Fibroblast of skin of left biceps (primary cell): Measurements from ENCODE around the gene NCAPG.
"Not testable (repeated sequence)": the region's sequence is repeated elsewhere in the genome, so short reads cannot be mapped to it uniquely, and the experiment has no call there.

Experiments
- DNase-seq, 2 experiments: peaks; one replicate each; pipeline ENCODE4 v3.0.0-alpha.2; 2013; ENCODE audit warnings: low read depth in 2 of 2

Gene NCAPG

DNA sequence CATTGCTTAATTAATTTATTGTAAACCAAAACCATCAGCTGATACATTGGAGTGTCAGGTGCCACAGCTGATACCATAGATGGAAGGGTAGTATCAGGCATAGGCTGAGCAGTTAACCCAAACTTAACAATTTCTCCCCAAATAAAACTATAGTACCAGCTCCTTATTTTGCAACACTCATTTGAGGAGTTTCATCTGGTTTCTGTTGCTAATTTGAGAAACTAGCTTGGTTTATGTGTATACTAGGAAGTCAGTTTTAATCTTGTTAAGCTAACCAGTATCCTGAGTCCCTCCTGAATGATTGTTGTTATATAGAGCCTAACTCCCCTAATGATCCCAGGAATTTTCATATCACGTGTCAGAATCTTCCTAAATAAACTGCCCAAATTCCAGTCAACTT lies 13.0 kb upstream of the NCAPG start:
- no peak for DNase-seq

DNA sequence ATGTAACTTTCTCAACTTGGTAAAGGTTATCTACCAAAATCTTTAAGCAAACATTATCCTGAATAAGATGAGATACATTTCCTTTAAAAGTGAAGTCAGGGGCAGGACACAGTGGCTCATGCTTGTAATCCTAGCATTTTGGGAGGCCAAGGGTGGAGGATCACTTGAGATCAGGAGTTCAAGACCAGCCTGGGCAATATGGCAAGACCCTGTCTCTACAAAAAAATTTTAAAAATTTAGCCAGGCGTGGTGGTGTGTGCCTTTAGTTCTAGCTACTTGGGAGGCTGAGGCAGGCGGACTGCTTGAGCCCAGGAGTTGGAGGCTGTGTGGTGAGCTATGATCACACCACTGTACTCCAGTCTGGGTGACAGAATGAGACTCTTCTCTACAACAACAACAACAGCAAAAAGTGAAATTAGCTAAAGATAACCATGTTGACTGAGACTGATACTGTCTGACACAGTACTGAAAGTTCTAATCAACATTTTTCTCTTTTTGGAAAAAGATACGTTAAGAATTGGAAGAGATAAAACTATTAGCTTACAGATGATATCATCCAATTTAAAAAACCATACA lies 5.1 kb upstream of the NCAPG start:
- no peak for DNase-seq

DNA sequence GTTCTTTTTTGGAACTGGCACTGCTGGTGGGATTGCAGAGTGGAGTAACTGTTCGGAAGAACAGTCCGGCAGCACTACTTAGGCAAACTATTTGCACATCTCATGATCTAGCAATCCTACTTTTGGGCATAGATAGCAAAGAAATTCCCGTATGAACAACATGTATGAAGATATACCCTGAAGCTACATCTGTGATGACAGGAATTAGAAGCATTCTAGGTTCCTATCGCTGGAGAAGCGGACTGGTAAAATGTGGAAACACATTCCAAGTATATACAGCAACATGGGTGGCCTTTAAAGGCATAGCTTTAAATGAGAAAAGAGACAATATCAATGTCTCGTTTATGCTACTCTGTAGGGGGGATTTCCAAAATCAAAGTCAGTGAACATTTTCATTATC lies 3.3 kb upstream of the NCAPG start:
- no peak for DNase-seq

DNA sequence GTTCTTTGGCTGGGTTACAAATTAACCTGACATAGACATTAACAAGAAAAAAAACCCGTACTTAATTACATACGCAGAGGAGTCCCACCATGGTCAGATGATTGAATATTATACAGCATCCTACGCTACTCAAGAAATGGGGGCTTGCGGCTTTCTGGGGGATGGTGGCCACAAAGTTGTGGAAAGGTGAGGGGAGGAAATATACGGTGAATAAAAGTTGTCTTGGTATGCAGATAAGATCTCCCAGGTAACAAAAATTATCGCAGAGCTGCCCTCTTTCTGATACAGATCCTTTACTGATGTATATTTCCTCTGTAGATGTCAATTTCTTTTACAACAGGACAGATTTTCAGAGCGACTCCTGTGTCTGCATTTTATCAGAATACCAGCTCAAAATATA lies 1.1 kb upstream of the NCAPG start:
- no peak for DNase-seq

DNA sequence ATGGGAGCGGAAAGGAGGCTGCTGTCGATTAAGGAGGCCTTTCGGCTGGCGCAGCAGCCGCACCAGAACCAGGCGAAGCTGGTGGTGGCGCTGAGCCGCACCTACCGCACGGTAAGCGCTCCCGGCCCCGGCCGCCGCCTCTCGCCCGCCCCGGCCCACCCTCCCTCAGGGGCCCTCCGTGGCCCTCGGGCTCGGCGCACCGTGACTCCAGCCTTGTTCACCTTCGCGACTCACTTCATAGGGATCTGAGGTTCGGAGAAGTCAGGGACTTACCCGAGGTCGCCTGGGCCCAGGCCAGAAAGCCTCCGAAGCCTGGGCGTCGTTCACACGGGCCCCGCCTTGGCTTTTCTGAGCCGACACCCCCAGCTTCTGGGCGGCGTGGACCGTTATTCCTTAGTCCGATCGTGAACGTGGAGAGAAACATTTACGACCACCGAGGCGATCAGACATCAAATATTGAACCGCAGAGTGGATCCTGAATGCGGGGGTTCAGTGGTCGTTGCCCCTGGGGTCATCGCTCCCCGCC lies 362 bp downstream of the NCAPG start:
- DNase-seq, result no peak

DNA sequence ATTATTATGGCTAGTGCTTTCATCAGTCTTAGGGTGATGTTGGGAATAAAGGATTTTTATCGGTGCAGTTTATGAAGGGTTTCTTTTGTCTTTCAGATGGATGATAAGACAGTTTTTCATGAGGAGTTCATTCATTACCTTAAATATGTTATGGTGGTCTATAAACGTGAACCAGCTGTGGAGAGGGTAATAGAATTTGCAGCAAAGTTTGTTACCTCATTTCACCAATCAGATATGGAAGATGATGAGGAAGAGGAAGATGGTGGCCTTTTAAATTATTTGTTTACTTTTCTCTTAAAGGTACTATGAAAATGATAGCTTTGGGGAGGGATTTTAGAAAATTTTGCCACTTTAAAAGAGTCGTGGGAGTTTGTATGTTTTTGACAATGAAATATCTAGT lies 1.3 kb downstream of the NCAPG start:
- no peak for DNase-seq

DNA sequence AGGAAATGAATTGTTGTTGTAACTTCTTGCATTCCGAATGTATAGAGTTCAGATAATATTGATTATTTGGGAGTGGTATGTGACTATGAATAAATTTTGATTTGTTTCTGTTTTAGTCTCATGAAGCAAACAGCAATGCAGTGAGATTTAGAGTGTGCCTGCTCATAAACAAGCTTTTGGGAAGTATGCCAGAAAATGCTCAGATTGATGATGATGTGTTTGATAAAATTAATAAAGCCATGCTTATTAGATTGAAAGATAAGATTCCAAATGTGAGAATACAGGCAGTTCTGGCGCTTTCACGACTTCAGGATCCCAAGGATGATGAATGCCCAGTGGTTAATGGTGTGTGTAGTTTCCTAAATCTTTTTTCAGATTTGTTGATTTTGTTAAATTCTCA lies 2.0 kb downstream of the NCAPG start:
- DNase-seq, result no peak

DNA sequence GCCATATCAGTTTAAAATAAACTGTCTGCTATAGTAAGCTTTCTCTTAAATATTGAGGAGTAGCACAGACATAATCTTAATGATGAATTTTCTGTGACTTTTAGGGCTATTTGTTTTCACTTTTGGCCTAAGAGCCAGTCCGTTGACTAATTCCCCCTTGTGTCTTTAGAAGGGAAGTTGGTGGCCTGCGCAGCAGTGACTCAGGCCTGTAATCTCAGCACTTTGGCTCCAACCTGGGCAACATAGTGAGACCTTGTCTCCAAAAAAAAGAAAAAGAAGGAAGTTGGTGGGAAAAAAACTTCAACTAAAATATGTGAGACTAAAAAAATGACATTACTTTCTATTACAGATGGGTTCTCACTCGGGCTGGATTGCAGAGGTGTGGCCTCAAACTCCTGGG lies 3.4 kb downstream of the NCAPG start:
- no peak for DNase-seq

DNA sequence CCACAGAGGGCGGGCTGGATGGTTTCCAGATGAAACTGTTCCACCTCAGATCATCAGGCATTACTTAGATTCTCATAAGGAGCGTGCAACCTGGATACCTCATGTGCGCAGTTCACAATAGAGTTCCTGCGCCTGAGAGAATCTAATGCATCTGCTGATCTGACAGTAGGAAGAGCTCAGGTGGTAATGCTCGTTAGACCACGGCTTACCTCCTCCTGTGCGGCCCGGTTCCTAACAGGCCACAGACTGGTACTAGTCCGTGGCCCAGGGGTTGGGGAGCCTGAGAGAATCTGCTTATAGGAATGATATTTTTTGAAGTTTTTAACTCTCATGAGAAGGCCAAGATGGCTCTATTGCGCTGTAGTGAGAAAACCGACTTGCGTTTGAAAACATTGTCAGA lies 5.4 kb downstream of the NCAPG start:
- DNase-seq, result no peak

DNA sequence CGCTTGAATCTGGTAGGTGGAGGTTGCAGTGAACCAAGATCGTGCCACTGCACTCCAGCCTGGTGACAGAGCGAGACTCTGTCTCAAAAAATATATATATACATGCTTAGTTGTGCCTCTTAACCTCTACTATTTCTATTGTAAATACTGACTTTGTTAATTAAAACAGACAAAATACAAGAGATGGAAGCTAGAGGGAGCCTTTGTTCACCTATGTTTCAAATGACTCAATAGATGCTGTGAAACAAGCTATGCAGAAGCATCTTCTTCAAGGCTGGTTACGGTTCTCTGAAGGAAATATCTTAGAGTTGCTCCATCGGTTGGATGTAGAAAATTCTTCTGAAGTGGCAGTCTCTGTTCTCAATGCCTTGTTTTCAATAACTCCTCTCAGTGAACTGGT lies 6.2 kb downstream of the NCAPG start:
- DNase-seq, result peak; percentile 57 to 64

DNA sequence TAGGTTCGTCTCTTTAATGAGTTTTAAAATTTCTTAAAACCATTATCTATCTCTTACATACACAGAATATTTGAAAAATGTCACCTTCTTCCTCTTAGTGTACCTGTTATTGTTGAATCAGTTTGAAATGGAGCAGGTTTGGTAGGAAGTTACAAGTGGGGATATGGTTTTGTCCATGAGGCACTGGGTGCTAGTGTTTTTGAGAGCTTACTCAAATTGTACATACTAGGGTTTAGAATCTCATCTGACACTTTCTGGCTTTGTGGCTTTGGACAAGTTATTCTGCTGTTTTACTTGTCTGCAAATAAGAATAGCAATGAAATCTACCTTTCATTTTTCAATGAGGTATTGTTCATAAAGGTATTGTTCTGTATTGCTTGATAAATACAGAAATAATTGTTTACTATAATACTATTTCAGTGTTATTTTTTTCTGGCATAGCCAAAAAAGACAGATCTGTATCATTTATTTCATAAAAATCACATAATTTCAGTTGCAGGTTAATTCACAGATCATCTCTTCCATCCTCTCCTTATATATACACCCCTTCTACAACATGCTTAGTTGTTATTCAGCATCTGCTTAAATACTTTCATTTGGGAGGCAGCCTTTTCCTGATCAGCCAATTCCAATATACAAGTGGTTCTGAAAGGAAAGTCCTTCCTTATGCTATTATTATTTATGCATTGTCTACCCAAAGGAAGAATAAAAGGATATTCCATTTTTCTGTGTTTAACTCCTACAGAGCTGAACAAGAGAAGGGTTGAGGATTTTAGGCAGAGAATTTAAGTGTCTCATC lies 13.3 kb downstream of the NCAPG start:
- DNase-seq, result no peak

DNA sequence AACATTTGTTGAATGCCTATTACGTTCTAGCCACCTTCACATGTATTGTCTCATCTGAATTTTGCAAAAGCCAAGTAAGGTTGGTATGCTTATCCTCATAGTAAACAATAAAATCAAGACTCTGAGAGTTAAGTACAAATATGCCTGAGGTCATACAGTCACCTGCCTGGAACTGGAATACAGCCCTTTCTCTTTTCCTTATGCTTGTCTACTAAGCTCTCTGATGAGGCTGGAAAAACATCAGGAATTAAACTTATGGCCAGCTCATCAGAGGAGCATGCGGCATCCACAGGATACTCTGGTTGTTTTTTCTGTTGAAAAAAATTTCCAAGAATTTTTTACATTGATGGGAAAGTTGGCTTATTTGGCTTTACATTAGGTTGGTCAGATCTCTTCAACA lies 35.5 kb downstream of the NCAPG start:
- no peak for DNase-seq

DNA sequence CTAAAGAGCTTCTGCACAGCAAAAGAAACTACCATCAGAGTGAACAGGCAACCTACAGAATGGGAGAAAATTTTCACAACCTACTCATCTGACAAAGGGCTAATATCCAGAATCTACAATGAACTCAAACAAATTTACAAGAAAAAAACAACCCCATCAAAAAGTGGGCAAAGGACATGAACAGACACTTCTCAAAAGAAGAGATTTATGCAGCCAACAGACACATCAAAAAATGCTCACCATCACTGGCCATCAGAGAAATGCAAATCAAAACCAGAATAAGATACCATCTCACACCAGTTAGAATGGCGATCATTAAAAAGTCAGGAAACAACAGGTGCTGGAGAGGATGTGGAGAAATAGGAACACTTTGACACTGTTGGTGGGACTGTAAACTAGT lies 39.5 kb downstream of the NCAPG start:
- not testable (repeated sequence) for DNase-seq

DNA sequence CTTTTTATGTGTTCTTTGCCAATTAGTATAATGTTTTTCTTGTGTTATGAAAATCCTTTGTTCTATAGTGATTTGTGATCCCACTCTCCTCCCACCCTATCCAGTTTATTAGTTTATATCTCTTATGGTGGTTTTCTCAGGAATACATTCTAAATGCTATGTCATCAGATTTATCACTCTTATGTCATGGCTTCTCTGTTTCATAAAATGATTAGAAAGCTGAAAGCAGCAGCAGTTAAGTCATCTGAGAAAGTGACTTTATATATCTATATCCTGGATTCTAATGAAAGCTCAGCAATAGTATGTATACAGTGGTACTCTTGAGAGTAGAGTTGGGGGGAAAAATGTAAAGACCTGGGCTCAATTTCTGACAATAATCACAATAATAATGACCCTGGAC lies 41.2 kb downstream of the NCAPG start:
- DNase-seq, result no peak

DNA sequence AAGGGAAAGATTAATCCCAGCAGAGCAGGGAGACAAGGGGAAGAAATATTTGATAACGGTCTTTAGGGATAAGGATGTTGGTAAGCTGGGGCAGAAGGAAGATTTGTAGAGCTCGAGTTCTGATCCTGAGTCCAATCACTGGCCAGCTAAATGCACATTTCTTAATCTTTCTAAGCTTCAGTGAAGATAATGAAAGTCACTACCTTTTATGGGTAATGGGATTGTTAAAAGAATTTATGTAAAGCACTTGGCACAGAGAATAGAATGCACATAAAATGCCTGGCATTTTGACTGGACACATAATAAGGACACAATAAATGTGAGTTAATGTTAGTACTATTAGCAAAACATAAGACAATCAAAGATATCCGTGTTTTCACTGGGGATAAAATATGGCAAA lies 43.3 kb downstream of the NCAPG start:
- no peak for DNase-seq

DNA sequence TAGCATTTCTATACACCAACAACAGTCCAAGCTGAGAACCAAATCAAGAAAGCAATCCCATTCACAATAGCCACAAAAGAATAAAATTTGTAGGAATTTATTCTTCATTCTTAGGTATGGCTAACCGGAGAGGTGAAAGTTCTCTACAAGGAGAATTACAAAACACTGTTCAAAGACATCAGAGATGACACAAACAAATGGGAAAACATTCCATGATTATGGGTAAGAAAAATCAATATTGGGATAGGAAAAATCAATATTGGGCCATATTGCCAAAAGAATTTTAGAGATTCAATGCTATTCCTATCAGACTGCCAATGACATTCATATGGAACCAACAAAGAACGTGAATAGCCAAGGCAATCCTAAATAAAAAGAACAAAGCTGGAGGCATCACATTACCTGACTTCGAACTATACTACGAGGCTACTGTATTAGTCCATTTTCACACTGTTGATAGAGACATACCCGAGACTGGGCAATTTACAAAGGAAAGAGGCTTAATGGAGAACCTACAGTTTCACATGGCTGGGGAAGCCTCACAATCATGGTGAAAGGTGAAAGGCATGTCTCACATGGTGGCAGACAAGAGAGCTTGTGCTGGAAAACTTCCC lies 49.1 kb downstream of the NCAPG start:
- DNase-seq, result no peak

DNA sequence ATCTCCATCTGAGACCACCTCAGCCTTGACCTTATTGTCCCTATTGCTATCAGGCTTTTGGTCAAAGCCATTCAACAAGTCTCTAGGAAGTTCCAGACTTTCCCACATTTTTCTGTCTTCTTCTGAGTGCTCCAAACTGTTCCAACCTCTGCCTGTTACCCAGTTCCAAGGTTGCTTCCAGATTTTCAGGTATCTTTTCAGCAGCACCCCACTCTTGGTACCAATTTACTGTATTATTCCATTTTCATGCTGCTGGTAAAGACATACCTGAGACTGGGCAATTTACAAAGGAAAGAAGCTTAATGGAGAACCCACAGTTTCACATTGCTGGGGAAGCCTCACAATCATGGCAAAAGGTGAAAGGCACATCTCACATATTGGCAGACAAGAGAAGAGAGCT lies 51.1 kb downstream of the NCAPG start:
- DNase-seq, result not testable (repeated sequence)

DNA sequence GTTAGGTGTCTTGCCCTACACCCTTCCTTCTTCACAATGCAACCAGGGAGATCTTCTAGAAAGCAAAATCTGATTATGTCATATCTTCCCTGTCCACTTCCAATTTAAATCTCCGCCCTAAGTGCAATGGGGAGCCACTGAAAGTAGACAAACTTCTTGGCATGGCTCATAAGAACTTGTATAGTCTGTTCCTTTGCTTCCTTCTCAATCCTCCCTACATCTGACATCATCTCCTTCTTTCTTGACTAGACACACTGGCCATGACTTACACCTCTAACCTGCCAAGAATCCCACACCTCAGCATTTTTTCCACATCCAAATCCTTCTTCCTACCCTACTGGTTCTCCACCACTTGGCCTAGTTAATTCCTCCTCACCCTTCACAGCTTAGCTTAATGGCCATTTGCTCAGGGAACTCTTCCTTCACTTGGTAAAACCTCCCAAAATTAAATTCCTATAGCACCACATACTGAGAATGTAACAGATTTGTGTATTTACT lies 55.1 kb downstream of the NCAPG start:
- DNase-seq, result no peak

DNA sequence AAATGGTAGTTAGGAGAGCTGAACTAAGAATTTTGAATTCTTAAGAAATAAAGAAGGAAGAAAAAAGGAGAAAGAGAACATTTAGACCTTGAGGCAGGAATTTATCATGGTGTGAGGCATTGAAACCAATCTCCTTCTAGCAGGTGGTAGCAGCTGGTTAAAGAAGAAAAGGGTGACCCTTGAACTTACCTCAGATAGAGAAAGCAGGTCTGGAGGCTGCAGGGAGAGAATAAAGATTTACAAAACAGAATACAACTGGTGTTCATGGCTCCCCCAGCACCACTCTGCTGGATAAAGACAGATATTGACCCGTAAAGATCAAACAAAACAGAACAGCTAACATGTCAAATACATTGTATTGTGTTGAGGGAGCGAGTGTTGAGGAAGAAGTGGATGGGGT lies 56.0 kb downstream of the NCAPG start:
- DNase-seq, result no peak

DNA sequence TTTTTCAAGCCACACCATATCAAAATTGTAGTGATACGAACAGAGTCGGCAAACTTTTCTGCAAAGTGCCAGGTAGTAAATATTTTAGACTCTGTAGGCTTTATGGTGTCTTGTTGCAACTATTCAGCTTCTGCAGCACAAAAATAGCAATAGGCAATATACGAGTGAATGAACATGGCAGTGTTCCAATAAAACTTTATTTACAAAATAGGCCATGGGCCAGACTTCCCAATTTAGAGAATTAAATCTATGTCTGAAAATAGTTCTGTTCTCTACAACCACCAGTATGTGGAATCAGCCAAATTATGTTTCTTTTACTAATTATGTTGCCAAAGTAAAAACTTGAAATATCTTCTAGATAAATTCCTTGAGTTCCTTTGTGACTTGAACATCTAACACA lies 56.5 kb downstream of the NCAPG start:
- DNase-seq, result no peak

DNA sequence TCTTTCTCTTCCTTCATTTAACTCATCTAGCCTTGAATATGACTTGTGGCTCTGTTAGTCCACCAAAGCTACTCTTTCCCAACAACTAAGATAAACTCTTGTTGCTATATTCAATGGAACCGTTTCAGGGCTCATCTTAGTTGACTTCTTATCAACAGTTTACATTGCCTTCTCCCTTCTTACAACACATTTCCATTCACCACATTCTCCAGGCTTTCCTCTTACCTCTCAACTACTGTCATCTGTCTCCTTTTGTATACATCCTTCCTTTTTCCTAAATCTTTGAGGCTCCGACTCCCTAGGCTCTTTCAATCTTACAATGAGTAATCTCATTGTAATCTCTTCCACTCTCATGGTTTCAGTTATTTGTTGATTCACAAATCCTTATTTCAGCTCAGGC lies 58.5 kb downstream of the NCAPG start:
- no peak for DNase-seq

DNA sequence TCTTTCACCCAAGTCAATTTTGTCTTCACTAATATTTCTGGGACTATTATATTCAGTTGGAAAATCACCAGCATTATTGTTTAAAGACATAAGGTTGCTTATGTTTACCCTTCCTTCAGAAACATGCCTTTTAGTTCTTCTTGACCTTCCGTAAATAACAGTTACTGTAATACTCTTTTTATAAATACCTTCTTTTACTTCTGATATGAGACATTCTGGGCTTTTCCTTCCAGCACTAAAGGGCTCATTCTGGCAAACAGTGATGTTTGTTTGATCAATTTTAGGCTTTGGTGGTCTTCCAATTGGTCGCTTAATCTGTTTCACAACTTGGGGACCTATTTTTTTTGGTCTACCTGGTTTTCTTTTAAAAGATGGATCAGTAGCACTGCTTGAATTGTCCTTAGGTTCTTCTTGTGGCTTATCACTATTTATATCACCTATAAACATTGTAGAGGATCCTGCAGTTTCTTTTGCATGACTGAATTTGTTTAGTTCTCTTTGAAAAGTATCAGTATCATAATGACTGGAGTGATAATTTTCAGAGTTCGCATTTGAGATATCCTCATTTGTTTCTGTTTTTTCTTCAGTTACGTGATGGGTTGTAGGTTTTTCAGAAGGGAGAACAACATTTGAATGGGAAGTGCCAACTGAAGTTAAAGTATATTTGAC lies 64.8 kb downstream of the NCAPG start:
- no peak for DNase-seq
